Choroid plexus epithelial cell (primary cell): ENCODE measurements around the gene NLGN1.
"Not testable (repeated sequence)": the region's sequence is repeated elsewhere in the genome, so short reads cannot be mapped to it uniquely, and the experiment has no call there.

ENCODE experiments used
- DNase-seq: peaks from one replicate; pipeline ENCODE4 v3.0.0-alpha.2; 2010; ENCODE audit warnings: low read depth
- H3K4me3 ChIP-seq: 2 replicates; pipeline ENCODE4 v1.5.1; 2011; ENCODE audit warnings: low read depth, mild to moderate bottlenecking, control low read depth, low read length, moderate library complexity
- TF ChIP-seq, protein P1 (sequence below): conservative IDR thresholded peaks from 2 replicates; pipeline ENCODE4 v1.5.1; 2011; ENCODE audit warnings: low read depth, mild to moderate bottlenecking, control low read depth, inconsistent platforms, low read length, moderate library complexity

The NLGN1 gene

DNA sequence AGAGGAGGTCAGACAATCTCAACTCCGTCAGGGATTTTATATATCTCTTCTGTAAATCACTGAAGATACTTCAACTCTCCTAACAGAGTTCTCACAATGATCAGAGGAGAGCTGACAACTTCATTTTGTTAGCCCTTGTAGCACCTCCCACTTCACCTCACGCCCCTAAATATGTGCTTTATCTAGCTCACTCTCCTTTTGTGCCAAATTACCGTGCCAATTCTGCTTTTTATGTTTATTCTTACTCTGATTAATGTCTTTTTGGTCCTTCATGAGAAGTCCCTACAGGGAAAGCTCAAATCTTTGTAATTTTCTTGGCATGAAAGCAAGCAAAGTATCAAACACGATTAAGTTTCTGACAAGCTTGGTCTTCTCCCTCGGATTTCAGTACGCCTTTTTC lies 825.5 kb downstream of the NLGN1 start:
- no peak for DNase-seq
- H3K4me3 ChIP-seq = no peak overlapping the region
- TF ChIP-seq, protein P1, sequence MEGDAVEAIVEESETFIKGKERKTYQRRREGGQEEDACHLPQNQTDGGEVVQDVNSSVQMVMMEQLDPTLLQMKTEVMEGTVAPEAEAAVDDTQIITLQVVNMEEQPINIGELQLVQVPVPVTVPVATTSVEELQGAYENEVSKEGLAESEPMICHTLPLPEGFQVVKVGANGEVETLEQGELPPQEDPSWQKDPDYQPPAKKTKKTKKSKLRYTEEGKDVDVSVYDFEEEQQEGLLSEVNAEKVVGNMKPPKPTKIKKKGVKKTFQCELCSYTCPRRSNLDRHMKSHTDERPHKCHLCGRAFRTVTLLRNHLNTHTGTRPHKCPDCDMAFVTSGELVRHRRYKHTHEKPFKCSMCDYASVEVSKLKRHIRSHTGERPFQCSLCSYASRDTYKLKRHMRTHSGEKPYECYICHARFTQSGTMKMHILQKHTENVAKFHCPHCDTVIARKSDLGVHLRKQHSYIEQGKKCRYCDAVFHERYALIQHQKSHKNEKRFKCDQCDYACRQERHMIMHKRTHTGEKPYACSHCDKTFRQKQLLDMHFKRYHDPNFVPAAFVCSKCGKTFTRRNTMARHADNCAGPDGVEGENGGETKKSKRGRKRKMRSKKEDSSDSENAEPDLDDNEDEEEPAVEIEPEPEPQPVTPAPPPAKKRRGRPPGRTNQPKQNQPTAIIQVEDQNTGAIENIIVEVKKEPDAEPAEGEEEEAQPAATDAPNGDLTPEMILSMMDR = no peak

DNA sequence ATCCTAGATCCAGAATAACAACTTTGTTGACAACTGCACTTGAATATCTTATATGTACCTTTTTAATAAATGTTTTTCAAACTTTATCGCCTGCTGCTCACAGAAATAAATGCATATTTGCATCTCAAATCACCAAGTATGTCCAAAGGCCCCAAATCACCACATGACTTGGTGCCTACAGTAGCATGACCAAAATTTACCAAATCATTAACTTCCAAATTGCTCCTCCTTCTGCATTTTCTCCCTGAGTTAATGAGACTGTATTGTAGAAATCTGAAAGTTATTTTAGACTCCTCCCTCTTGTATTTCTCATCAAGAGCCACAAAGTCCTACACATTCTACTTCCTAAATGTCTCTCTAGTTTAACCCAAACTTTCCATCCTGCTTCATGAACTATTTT lies 826.1 kb downstream of the NLGN1 start:
- DNase-seq = no peak
- H3K4me3 ChIP-seq = no peak overlapping the region
- TF ChIP-seq, protein P1 = no peak

DNA sequence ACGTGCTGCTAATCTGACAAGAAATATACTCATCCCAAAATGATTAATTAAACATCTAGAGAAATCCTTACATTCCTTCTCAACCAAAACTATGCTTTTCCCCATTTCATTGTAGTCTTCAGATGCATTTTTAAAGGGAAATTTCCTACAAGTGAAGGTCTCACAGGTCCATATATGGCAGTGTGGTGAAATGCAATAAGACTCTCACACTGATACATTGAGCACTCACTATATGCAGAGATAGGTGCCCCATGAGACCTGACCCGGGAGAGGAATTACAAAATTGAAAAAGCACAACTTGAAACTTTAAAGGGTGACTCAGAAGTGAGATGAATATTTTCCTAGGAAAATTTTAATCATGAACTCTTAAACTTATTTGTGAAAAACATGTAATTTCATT lies 832.4 kb downstream of the NLGN1 start:
- H3K4me3 ChIP-seq = no peak overlapping the region
- TF ChIP-seq, protein P1 = no peak
- peak; percentile 12 for DNase-seq

DNA sequence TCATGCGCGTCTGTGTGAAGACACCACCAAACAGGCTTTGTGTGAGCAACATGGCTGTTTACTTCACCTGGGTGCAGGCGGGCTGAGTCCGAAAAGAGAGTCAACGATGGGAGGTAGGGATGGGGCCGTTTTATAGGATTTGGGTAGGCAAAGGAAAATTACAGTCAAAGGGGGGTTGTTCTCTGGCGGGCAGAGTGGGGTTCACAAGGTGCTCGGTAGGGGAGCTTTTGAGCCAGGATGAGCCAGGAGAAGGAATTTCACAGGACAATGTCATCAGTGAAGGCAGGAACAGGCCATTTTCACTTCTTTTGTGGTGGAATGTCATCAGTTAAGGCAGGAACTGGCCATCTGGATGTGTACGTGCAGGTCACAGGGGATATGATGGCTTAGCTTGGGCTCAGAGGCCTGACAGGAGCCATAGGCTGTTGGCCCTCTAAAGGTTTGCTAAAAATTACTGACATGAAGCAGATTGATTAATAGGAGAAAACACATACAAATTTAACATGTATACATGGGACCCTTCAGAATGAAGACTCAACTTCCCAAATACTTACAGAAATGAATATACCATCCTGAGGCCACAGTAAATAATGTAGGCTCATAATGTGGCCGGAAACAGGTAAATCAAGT lies 834.6 kb downstream of the NLGN1 start:
- H3K4me3 ChIP-seq, DNase-seq: not testable (repeated sequence)

DNA sequence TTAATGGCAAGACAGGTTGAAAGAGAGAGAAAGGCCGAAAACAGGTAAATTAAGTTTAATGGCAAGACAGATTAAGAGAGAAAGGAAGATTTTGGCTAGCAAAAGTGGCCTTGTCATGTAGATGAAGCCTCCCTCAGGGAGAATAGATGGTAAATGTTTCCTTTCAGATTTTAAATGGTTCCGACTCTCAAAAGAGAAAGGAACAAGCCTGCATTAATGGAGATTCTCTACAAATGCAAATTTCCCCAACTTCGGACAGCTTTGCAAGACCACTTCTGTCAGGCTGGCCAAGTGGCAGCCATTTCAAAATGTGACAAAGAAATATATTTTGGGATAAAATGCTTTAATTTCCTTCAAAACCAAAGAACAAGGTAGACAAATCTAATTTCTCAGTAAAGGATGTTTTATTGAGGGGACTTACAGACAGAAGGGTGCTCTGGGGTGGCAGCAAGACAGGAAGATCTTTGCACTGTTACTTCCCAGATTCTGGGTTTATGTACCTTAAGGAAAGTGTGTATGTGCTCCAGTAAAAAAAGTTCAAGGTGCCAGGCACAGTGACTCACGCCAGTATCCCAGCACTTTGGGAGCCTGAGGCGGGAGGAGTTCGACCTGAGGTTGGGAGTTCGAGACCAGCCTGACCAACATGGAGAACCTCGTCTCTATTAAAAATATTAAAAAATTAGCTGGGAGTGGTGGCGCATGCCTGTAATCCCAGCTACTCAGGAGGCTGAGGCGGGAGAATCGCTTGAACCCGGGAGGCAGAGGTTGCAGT lies 835.3 kb downstream of the NLGN1 start:
- DNase-seq = no peak
- H3K4me3 ChIP-seq = no peak overlapping the region
- TF ChIP-seq, protein P1 = no peak

DNA sequence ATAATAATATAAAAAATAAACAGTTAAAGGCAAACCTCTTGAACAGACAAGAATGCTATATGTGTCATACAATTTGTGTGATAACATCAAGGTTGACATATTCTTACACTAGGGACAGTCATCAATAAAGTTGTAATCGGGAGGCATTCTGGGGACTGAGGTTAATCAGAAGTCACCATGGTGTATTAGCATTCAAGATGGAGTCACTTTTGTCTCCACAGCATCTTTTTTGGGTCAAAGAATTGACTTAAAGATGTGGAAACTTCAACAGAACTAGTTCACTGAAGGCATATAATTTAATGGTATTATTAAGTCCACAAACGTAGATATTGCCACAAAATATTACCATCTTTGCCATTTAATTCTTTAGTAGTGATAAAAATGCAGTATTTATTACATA lies 836.0 kb downstream of the NLGN1 start:
- DNase-seq = no peak
- TF ChIP-seq, protein P1 = no peak
- no peak overlapping the region for H3K4me3 ChIP-seq

DNA sequence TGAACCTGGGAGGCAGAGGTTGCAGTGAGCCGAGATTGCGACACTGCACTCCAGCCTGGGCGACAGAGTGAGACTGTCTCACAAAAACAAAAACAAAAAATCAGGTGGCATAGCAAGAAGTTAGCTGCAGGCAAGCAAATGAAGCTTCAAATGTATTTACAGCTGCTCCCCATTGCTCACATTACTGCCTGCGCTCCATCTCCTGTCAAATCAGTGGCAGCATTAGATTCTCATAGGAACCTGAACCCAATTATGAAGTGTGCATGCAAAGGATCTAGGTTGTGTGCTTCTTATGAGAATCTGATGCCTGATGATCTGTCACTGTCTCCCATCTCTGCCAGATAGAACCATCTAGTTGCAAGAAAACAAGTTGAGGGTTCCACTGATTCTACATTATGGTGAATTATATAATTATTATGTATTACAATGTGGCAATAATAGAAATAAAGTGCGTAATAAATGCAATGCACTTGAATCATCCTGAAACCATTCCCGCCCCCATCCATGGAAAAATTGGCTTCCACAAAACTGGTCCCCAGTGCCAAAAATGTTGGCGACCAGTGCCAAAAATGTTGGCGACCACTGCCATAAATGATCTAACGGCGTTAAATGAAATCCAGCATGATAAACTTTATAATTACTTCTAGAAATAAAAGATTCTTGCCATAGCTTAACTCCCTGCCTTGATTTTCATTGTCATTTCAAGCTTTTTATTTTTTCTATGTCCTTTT lies 844.9 kb downstream of the NLGN1 start:
- no peak overlapping the region for H3K4me3 ChIP-seq
- DNase-seq = no peak
- TF ChIP-seq, protein P1 = no peak
